GM19463 (cell line): ENCODE measurements around the gene BNC1.
"Not testable (repeated sequence)": the region's sequence is repeated elsewhere in the genome, so short reads cannot be mapped to it uniquely, and the experiment has no call there.

ENCODE experiments used
- ATAC-seq: cut with Tn5 transposase; IDR thresholded peaks from one replicate; pipeline ENCODE4 v1.9.1; 2021; ENCODE audit warnings: mild to moderate bottlenecking, moderate library complexity; ENCODE audit not compliant: unreplicated experiment

The BNC1 gene

GRCh38 chr15:83293201-83293600, 8.7 kb upstream of the BNC1 start:
- ATAC-seq, result no peak

GRCh38 chr15:83292317-83292716, 7.9 kb upstream of the BNC1 start:
- no peak for ATAC-seq

GRCh38 chr15:83290236-83290635, 5.8 kb upstream of the BNC1 start:
- no peak for ATAC-seq

- ATAC-seq, result no peak
Observed at GRCh38 chr15:83289160-83289559, 4.7 kb upstream of the BNC1 start.

- ATAC-seq, result no peak
Observed at GRCh38 chr15:83288381-83288801, 3.9 kb upstream of the BNC1 start.

- ATAC-seq, result no peak
Observed at GRCh38 chr15:83287541-83288027, 3.1 kb upstream of the BNC1 start.

- ATAC-seq, result no peak
Observed at GRCh38 chr15:83285979-83286553, 1.6 kb upstream of the BNC1 start.

- no peak for ATAC-seq
Observed at GRCh38 chr15:83285284-83285978, 967 bp upstream of the BNC1 start.

GRCh38 chr15:83283813-83284558, 478 bp downstream of the BNC1 start:
- ATAC-seq, result no peak

- ATAC-seq, result no peak
Observed at GRCh38 chr15:83283138-83283812, 1.2 kb downstream of the BNC1 start.

GRCh38 chr15:83282776-83283137, 1.7 kb downstream of the BNC1 start:
- no peak for ATAC-seq

GRCh38 chr15:83282141-83282540, 2.3 kb downstream of the BNC1 start:
- no peak for ATAC-seq

- ATAC-seq, result no peak
Observed at GRCh38 chr15:83278191-83278590, 6.3 kb downstream of the BNC1 start.

- ATAC-seq, result no peak
Observed at GRCh38 chr15:83276661-83277060, 7.8 kb downstream of the BNC1 start.

GRCh38 chr15:83275412-83275811, 9.1 kb downstream of the BNC1 start:
- ATAC-seq, result no peak

GRCh38 chr15:83270176-83270575, 14.3 kb downstream of the BNC1 start:
- ATAC-seq, result no peak

GRCh38 chr15:83268147-83268546, 16.3 kb downstream of the BNC1 start:
- no peak for ATAC-seq

- no peak for ATAC-seq
Observed at GRCh38 chr15:83262594-83263315, 21.7 kb downstream of the BNC1 start.

GRCh38 chr15:83262181-83262580, 22.3 kb downstream of the BNC1 start:
- not testable (repeated sequence) for ATAC-seq

- ATAC-seq, result no peak
Observed at GRCh38 chr15:83250781-83251180, 33.7 kb downstream of the BNC1 start.

GRCh38 chr15:83249030-83249343, 35.5 kb downstream of the BNC1 start:
- ATAC-seq, result no peak
